OCI-LY3 (cell line): ENCODE results near the gene NCKAP1.
A peak's percentile ranks its signal among the peaks of the same experiment; 100 is the strongest.
"Not testable (repeated sequence)": the region's sequence is repeated elsewhere in the genome, so short reads cannot be mapped to it uniquely, and the experiment has no call there.

Experiments used
- H2AFZ ChIP-seq: fragments of 200-600, 300-600 bp; shearing (Covaris generic); 2 replicates; pipeline ENCODE4 v1.6.0; 2014; ENCODE audit warnings: antibody characterized with exemption, low read depth, low read length
- H3K27ac ChIP-seq: fragments of 200-600, 300-600 bp; sonication (generic); 2 replicates; pipeline ENCODE4 v1.5.1; 2014; ENCODE audit warnings: mild to moderate bottlenecking, low read length, moderate library complexity, mixed read lengths
- H3K27me3 ChIP-seq: fragments of 200-600, 300-600 bp; sonication (generic); 2 replicates; pipeline ENCODE4 v1.6.1; 2014; ENCODE audit warnings: low read depth, low read length, mixed read lengths
- H3K36me3 ChIP-seq: fragments of 200-600, 300-600 bp; sonication (generic); replicated peaks from 2 replicates; pipeline ENCODE3; 2014; ENCODE audit warnings: low read depth, low read length, mixed read lengths
- H3K4me1 ChIP-seq: fragments of 300-600, 200-600 bp; sonication (generic); 2 replicates; pipeline ENCODE4 v1.6.1; 2014; ENCODE audit warnings: low read length, mixed read lengths
- H3K4me2 ChIP-seq: fragments of 200-600, 300-600 bp; sonication (generic); 2 replicates; pipeline ENCODE4 v1.6.1; 2014; ENCODE audit warnings: low read length, mixed read lengths
- H3K4me3 ChIP-seq: fragments of 300-600, 200-600 bp; sonication (generic); 2 replicates; pipeline ENCODE4 v1.5.1; 2014; ENCODE audit warnings: antibody characterized with exemption, mild to moderate bottlenecking, low read length, moderate library complexity
- H3K79me2 ChIP-seq: fragments of 300-600, 200-600 bp; shearing (Covaris generic); 2 replicates; pipeline ENCODE4 v1.6.1; 2014; ENCODE audit warnings: mild to moderate bottlenecking, low read length, mixed read lengths
- H3K9ac ChIP-seq: fragments of 300-600, 200-600 bp; shearing (Covaris generic); 2 replicates; pipeline ENCODE4 v1.6.0; 2014; ENCODE audit warnings: mild to moderate bottlenecking, low read length, moderate library complexity
- H3K9me3 ChIP-seq: fragments of 200-600, 300-600 bp; shearing (Covaris generic); 2 replicates; pipeline ENCODE4 v1.6.1; 2014; ENCODE audit warnings: low read length, mixed read lengths; ENCODE audit not compliant: insufficient read depth
- H4K20me1 ChIP-seq: fragments of 200-600, 300-600 bp; sonication (generic); 2 replicates; pipeline ENCODE4 v1.6.1; 2016; ENCODE audit warnings: low read length, mixed read lengths; ENCODE audit not compliant: insufficient read depth
- EZH2phosphoT487 ChIP-seq: fragments of 200-600 bp; shearing (Covaris generic); IDR thresholded peaks from 2 replicates; pipeline ENCODE4 v1.6.1; 2018; ENCODE audit warnings: antibody characterized with exemption, mixed run types, low read depth
- TF ChIP-seq, protein P1 (sequence below): fragments of 200-600, 300-600 bp; sonication (generic); IDR thresholded peaks from 2 replicates; pipeline ENCODE4 v1.5.1; 2014; ENCODE audit warnings: antibody characterized with exemption, low read length, low read depth

Gene NCKAP1

DNA sequence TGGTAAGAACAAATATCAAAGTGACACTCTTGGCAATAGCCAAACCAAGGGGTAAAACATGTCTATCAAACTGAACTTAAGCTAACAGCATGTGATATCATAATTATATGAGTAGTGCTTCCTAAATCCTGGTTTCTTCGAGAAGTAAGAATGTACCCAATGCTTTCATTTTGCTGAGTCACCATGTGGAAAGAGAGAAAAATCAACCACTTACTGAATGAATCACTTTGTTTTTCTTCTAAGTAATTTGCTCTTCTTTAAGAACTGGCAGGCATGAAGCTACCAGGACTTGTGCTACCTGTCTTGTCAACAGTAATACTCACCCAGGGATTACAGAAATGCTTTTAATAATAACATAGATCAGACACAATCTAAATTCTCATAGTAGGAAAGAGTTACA lies 21.3 kb upstream of the NCKAP1 start:
- H2AFZ ChIP-seq: no peak overlapping the region
- 0 out of 2 replicates have a peak, but pooled peaks cover 4% of the 10 kb centered on the region for H3K27me3 ChIP-seq
- no peak overlapping the region for H3K4me2 ChIP-seq
- TF ChIP-seq, protein P1, sequence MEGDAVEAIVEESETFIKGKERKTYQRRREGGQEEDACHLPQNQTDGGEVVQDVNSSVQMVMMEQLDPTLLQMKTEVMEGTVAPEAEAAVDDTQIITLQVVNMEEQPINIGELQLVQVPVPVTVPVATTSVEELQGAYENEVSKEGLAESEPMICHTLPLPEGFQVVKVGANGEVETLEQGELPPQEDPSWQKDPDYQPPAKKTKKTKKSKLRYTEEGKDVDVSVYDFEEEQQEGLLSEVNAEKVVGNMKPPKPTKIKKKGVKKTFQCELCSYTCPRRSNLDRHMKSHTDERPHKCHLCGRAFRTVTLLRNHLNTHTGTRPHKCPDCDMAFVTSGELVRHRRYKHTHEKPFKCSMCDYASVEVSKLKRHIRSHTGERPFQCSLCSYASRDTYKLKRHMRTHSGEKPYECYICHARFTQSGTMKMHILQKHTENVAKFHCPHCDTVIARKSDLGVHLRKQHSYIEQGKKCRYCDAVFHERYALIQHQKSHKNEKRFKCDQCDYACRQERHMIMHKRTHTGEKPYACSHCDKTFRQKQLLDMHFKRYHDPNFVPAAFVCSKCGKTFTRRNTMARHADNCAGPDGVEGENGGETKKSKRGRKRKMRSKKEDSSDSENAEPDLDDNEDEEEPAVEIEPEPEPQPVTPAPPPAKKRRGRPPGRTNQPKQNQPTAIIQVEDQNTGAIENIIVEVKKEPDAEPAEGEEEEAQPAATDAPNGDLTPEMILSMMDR: no peak
- no peak for TF ChIP-seq EZH2phosphoT487
- no peak overlapping the region for H3K9ac ChIP-seq
- H3K79me2 ChIP-seq: no peaks in the 10 kb centered on the region
- no peak overlapping the region for H3K4me3 ChIP-seq
- no peaks in the 10 kb centered on the region for H4K20me1 ChIP-seq
- H3K4me1 ChIP-seq: peaks cover 18% of the 10 kb centered on the region
- no peaks in the 10 kb centered on the region for H3K36me3 ChIP-seq
- H3K27ac ChIP-seq: no peak overlapping the region
- no peaks in the 10 kb centered on the region for H3K9me3 ChIP-seq

DNA sequence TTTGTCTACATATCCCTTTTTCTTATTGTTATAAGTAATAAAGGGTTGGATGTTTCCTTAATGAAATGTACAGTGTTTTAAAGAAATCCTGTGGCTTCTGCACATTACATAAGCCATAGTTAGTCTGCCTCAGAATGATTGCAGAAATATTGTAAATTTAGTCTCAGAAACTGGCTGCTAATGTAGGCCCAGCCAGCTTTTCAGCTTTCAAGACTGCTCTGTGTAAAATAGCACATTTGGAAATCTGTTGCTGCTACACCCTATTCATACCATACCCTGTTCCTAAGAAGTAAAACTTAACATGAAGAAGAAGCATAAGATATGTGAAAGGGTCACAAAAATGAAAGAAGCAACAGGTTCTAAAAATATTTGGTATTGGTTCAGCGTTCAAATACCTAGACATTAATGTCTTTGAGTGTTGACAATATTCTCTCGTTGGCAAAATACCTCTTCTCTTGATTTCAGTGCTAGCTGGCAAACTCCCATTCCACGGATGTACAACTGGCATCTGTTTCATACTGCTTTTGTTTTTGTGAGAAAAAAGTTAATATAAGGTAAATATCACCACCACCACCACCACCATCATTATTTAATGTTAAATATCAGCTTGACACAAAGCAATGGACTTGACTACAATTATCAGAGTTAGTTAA lies 19.2 kb upstream of the NCKAP1 start:
- Histone ChIP-seq H3K79me2 (no peaks in the 10 kb centered on the region), H3K9ac (no peak overlapping the region), H2AFZ (no peak overlapping the region), H3K4me2 (peak overlapping the region; percentile 13), H3K27me3 (peaks cover 23% of the 10 kb centered on the region), H3K9me3 (no peaks in the 10 kb centered on the region), H3K4me1 (peaks cover 18% of the 10 kb centered on the region), H3K4me3 (no peak overlapping the region), H4K20me1 (no peaks in the 10 kb centered on the region), H3K27ac (no peak overlapping the region), H3K36me3 (no peaks in the 10 kb centered on the region)
- TF ChIP-seq EZH2phosphoT487: no peak
- TF ChIP-seq, protein P1: no peak

DNA sequence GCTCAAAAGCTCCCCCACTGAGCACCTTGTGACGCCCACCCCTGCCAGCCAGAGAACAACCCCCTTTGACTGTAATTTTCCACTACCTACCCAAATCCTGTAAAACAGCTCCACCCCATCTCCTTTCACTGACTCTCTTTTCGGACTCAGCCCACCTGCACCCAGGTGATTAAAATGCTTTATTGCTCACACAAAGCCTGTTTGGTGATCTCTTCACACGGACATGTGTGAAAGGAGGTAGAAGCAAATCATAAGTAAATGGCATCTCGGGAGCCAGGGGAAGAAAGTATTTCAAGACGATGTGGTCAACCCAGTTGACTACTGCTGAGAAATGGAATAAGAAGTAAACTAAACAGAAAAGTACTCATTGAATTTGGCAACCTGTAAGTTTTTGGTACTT lies 11.2 kb upstream of the NCKAP1 start:
- no peaks in the 10 kb centered on the region for H3K4me1 ChIP-seq
- no peak overlapping the region for H3K4me3 ChIP-seq
- H4K20me1 ChIP-seq: no peaks in the 10 kb centered on the region
- H2AFZ ChIP-seq: no peak overlapping the region
- H3K79me2 ChIP-seq: no peaks in the 10 kb centered on the region
- no peak overlapping the region for H3K27ac ChIP-seq
- no peaks in the 10 kb centered on the region for H3K36me3 ChIP-seq
- H3K27me3 ChIP-seq: peaks cover 75% of the 10 kb centered on the region
- no peak overlapping the region for H3K9ac ChIP-seq
- TF ChIP-seq, protein P1: no peak
- TF ChIP-seq EZH2phosphoT487: no peak
- no peak overlapping the region for H3K4me2 ChIP-seq
- no peaks in the 10 kb centered on the region for H3K9me3 ChIP-seq

DNA sequence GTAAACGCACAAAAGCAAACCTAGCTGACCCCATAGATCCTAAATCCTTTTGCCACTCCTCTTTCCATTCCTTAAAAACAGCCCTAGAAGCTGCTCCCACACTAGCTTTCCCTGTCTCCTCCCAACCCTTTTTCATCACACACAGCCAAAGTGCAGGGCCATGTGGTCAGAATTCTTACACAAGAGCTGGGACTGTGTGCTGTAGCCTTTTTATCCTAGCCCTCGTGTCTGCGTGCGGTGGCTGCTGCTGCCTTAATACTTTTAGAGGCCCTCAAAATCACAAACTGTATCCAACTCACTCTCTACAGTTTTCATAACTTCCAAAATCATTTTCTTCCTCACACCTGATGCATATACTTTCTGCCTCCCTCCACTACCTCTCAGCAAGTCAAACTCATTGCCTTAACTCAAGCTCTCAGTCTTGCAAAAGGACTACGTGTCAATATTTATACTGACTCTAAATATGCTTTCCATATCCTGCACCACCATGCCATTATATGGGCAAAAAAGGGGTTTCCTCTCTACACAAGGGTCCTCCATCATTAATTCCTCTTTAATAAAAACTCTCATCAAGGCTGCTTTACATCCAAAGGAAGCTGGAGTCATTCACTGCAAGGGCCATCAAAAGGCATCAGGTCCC lies 9.3 kb upstream of the NCKAP1 start:
- H3K27ac ChIP-seq, H3K4me3 ChIP-seq, H3K9ac ChIP-seq, H3K9me3 ChIP-seq, H3K4me1 ChIP-seq, H3K79me2 ChIP-seq, H3K36me3 ChIP-seq, H4K20me1 ChIP-seq, H3K4me2 ChIP-seq, H2AFZ ChIP-seq: not testable (repeated sequence)
- H3K27me3 ChIP-seq: peaks cover 66% of the 10 kb centered on the region

DNA sequence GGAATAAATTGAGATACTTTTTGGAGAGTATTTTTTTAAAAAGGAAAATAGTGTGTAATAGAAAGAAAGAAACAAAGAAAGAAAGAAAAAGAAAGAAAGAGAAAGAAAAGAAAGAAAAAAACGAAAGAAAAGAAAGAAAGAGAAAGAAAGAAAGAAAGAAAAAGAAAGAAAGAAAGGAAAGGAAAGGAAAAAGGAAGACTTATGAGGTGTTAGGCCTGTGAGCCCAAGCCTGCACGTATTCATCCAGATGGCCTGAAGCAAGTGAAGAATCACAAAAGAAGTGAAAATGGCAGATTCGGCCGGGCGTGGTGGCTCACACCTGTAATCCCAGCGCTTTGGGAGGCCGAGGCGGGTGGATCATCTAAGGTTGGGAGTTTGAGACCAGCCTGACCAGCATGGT lies 5.3 kb upstream of the NCKAP1 start:
- H3K79me2 ChIP-seq, H3K36me3 ChIP-seq, H3K9ac ChIP-seq, H3K9me3 ChIP-seq, H3K4me2 ChIP-seq, H3K4me1 ChIP-seq, H2AFZ ChIP-seq, H3K4me3 ChIP-seq, H3K27ac ChIP-seq: not testable (repeated sequence)
- Histone ChIP-seq H3K27me3 (peaks cover 81% of the 10 kb centered on the region), H4K20me1 (peaks cover 15% of the 10 kb centered on the region)
